H1 (cell line): Measurements from ENCODE around the gene PBX1. TPM values are rescaled to one million over a fixed set of nuclear protein-coding genes. Genes with fewer than 3 reads are reported as not detected.

ENCODE experiments used
- CREB1 ChIP-seq: IDR thresholded peaks from 2 replicates; pipeline ENCODE4 v1.6.1; 2012; ENCODE audit warnings: inconsistent platforms
- GABPA ChIP-seq: IDR thresholded peaks from 2 replicates; pipeline ENCODE4 v1.6.1; 2011; ENCODE audit warnings: mild to moderate bottlenecking, low read length, moderate library complexity, borderline replicate concordance; ENCODE audit not compliant: insufficient read depth
- HDAC2 ChIP-seq, 2 experiments: fragments of 300-600 bp in 1 of 2; sonication (generic) in 1 of 2; IDR thresholded peaks; 2 replicates each; pipeline ENCODE4 v1.6.1; 2011 to 2012; ENCODE audit warnings: low read depth in 2 of 2, low read length in 2 of 2, mild to moderate bottlenecking in 2 of 2, moderate library complexity in 2 of 2, borderline replicate concordance in 1 of 2, inconsistent platforms in 1 of 2
- KDM1A ChIP-seq: fragments of 200-600, 300-600 bp; sonication (generic); IDR thresholded peaks from 2 replicates; pipeline ENCODE4 v1.7.1; 2016; ENCODE audit warnings: mild to moderate bottlenecking, low read length, borderline replicate concordance
- NRF1 ChIP-seq: IDR thresholded peaks from 2 replicates; pipeline ENCODE4 v1.6.1; 2011; ENCODE audit warnings: mild to moderate bottlenecking, low read depth, low read length, improper control_type of control experiment
- RFX5 ChIP-seq: IDR thresholded peaks from 2 replicates; pipeline ENCODE4 v1.6.1; 2011; ENCODE audit warnings: low read depth, low read length, improper control_type of control experiment, borderline replicate concordance
- SAP30 ChIP-seq: fragments of 300-600 bp; sonication (generic); IDR thresholded peaks from 2 replicates; pipeline ENCODE4 v1.7.1; 2012; ENCODE audit warnings: low read length, moderate library complexity, mild to moderate bottlenecking, inconsistent platforms; ENCODE audit not compliant: insufficient read depth, insufficient replicate concordance
- YY1 ChIP-seq: IDR thresholded peaks from 2 replicates; pipeline ENCODE4 v1.6.1; 2011; ENCODE audit warnings: low read depth, mild to moderate bottlenecking, low read length
- polyA plus RNA-seq, 7 experiments: library from polyadenylated mRNA; depleted of rRNA in 3 of 7; stranded (reverse) in 5 of 7; unstranded in 2 of 7; fragments of >200 nt in 5 of 7; fragments of 200-250 nt in 2 of 7; gene quantifications; 1 replicate in 5 of 7; 2 replicates in 1 of 7; 4 replicates in 1 of 7; pipeline versions ENCODE4 v1.2.1 to v1.2.3, GENCODE V29; 2011 to 2013; ENCODE audit warnings: missing spikeins in 2 of 7, mixed read lengths in 2 of 7
- total RNA-seq: library from RNA; stranded (reverse); fragmentation: NEBNext Ultra II Directional; extraction: Animal tissue kit (Norgen Biotek cat#: 25700); gene quantifications from 2 replicates; pipeline ENCODE4 v1.2.1, GENCODE V29; 2021
- TF ChIP-seq, protein P1 (sequence below): fragments of 300-600 bp; sonication (generic); IDR thresholded peaks from 2 replicates; pipeline ENCODE4 v1.7.1; 2012; ENCODE audit warnings: low read length, moderate library complexity, mild to moderate bottlenecking, inconsistent platforms; ENCODE audit not compliant: insufficient replicate concordance

The PBX1 gene
- total and polyA plus RNA-seq, 2 of the 8 experiments (the other 6 are each of a cell fraction or from before 2014, with no cell fraction given): 87.4 to 124 TPM

DNA sequence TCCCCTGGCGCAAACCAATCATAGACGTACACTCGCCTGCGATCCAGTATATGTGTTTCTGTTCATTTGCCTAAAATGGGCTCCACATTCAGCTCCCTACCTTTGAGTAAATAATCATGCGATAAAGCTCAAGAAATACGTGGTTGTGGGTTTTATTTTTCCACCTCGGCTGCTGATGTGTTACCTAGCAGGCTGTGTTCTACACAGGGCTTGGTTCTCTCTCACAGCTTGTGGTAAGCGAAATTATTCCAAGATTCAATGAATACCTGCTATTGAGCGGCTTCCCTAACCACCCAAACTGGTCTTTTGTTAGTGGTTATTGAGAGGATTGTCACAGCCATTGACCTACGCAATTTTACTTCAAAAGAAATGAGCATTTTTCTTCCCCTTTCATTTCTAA lies 180.2 kb downstream of the PBX1 start (continued):
- TF ChIP-seq, protein P1, sequence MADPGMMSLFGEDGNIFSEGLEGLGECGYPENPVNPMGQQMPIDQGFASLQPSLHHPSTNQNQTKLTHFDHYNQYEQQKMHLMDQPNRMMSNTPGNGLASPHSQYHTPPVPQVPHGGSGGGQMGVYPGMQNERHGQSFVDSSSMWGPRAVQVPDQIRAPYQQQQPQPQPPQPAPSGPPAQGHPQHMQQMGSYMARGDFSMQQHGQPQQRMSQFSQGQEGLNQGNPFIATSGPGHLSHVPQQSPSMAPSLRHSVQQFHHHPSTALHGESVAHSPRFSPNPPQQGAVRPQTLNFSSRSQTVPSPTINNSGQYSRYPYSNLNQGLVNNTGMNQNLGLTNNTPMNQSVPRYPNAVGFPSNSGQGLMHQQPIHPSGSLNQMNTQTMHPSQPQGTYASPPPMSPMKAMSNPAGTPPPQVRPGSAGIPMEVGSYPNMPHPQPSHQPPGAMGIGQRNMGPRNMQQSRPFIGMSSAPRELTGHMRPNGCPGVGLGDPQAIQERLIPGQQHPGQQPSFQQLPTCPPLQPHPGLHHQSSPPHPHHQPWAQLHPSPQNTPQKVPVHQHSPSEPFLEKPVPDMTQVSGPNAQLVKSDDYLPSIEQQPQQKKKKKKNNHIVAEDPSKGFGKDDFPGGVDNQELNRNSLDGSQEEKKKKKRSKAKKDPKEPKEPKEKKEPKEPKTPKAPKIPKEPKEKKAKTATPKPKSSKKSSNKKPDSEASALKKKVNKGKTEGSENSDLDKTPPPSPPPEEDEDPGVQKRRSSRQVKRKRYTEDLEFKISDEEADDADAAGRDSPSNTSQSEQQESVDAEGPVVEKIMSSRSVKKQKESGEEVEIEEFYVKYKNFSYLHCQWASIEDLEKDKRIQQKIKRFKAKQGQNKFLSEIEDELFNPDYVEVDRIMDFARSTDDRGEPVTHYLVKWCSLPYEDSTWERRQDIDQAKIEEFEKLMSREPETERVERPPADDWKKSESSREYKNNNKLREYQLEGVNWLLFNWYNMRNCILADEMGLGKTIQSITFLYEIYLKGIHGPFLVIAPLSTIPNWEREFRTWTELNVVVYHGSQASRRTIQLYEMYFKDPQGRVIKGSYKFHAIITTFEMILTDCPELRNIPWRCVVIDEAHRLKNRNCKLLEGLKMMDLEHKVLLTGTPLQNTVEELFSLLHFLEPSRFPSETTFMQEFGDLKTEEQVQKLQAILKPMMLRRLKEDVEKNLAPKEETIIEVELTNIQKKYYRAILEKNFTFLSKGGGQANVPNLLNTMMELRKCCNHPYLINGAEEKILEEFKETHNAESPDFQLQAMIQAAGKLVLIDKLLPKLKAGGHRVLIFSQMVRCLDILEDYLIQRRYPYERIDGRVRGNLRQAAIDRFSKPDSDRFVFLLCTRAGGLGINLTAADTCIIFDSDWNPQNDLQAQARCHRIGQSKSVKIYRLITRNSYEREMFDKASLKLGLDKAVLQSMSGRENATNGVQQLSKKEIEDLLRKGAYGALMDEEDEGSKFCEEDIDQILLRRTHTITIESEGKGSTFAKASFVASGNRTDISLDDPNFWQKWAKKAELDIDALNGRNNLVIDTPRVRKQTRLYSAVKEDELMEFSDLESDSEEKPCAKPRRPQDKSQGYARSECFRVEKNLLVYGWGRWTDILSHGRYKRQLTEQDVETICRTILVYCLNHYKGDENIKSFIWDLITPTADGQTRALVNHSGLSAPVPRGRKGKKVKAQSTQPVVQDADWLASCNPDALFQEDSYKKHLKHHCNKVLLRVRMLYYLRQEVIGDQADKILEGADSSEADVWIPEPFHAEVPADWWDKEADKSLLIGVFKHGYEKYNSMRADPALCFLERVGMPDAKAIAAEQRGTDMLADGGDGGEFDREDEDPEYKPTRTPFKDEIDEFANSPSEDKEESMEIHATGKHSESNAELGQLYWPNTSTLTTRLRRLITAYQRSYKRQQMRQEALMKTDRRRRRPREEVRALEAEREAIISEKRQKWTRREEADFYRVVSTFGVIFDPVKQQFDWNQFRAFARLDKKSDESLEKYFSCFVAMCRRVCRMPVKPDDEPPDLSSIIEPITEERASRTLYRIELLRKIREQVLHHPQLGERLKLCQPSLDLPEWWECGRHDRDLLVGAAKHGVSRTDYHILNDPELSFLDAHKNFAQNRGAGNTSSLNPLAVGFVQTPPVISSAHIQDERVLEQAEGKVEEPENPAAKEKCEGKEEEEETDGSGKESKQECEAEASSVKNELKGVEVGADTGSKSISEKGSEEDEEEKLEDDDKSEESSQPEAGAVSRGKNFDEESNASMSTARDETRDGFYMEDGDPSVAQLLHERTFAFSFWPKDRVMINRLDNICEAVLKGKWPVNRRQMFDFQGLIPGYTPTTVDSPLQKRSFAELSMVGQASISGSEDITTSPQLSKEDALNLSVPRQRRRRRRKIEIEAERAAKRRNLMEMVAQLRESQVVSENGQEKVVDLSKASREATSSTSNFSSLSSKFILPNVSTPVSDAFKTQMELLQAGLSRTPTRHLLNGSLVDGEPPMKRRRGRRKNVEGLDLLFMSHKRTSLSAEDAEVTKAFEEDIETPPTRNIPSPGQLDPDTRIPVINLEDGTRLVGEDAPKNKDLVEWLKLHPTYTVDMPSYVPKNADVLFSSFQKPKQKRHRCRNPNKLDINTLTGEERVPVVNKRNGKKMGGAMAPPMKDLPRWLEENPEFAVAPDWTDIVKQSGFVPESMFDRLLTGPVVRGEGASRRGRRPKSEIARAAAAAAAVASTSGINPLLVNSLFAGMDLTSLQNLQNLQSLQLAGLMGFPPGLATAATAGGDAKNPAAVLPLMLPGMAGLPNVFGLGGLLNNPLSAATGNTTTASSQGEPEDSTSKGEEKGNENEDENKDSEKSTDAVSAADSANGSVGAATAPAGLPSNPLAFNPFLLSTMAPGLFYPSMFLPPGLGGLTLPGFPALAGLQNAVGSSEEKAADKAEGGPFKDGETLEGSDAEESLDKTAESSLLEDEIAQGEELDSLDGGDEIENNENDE: no peak
- TF ChIP-seq YY1: no peak
- TF ChIP-seq SAP30: no peak
- no peak for TF ChIP-seq KDM1A
- no peak for TF ChIP-seq NRF1
- no peak for TF ChIP-seq HDAC2 (IDR thresholded peaks at IDR 0.05; ENCODE audit: borderline replicate concordance in 1 of 2, low read depth in 2 of 2, low read length in 2 of 2)
- TF ChIP-seq RFX5: no peak
- no peak for TF ChIP-seq GABPA
- TF ChIP-seq CREB1: no peak
